WTC11 (cell line): ENCODE measurements around the gene SRM.
"Not testable (repeated sequence)": the region's sequence is repeated elsewhere in the genome, so short reads cannot be mapped to it uniquely, and the experiment has no call there.

ENCODE experiments used
- ATF2 ChIP-seq: sonication (generic); formaldehyde crosslinking; IDR thresholded peaks from 2 replicates; pipeline ENCODE4 v1.8.1; 2022; ENCODE audit warnings: low read depth, missing genetic modification reagents, borderline replicate concordance
- EMX1 ChIP-seq: fragments of 250-450 bp; sonication (Bioruptor Pico); IDR thresholded peaks from 2 replicates; pipeline ENCODE4 v1.8.0; 2021; ENCODE audit warnings: mild to moderate bottlenecking
- FOXK1 ChIP-seq: sonication (generic); formaldehyde crosslinking; IDR thresholded peaks from 2 replicates; pipeline ENCODE4 v1.8.0; 2022; ENCODE audit warnings: mild to moderate bottlenecking, moderate library complexity, missing genetic modification reagents
- MAX ChIP-seq: sonication (generic); formaldehyde crosslinking; IDR thresholded peaks from 2 replicates; pipeline ENCODE4 v1.8.0; 2022; ENCODE audit warnings: mild to moderate bottlenecking, missing genetic modification reagents
- MYBL2 ChIP-seq: sonication (generic); formaldehyde crosslinking; IDR thresholded peaks from 2 replicates; pipeline ENCODE4 v1.8.1; 2023; ENCODE audit warnings: mild to moderate bottlenecking, moderate library complexity, missing genetic modification reagents
- RORB ChIP-seq: fragments of 250-450 bp; sonication (Bioruptor Pico); IDR thresholded peaks from 2 replicates; pipeline ENCODE4 v1.9.0; 2021; ENCODE audit warnings: mild to moderate bottlenecking
- TEAD4 ChIP-seq: sonication (generic); formaldehyde crosslinking; IDR thresholded peaks from 2 replicates; pipeline ENCODE4 v1.8.0; 2022; ENCODE audit warnings: mild to moderate bottlenecking, missing genetic modification reagents
- TP53 ChIP-seq: sonication (generic); formaldehyde crosslinking; IDR thresholded peaks from 2 replicates; pipeline ENCODE4 v1.8.1; 2023; ENCODE audit warnings: mild to moderate bottlenecking, missing genetic modification reagents
- ZNF396 ChIP-seq: fragments of 250-450 bp; sonication (Bioruptor Pico); IDR thresholded peaks from 2 replicates; pipeline ENCODE4 v1.8.0; 2021; ENCODE audit warnings: mild to moderate bottlenecking, moderate library complexity, borderline replicate concordance
- ZNF512 ChIP-seq: sonication (generic); formaldehyde crosslinking; IDR thresholded peaks from 2 replicates; pipeline ENCODE4 v1.8.1; 2022; ENCODE audit warnings: missing genetic modification reagents, borderline replicate concordance
- TF ChIP-seq, protein P1 (sequence below): fragments of 200-600 bp; IDR thresholded peaks from 2 replicates; pipeline ENCODE4 v1.8.0; 2022; ENCODE audit warnings: antibody characterized with exemption
- TF ChIP-seq, protein P2 (sequence below): fragments of 250-450 bp; sonication (Bioruptor Pico); IDR thresholded peaks from 2 replicates; pipeline ENCODE4 v2.1.2; 2022; ENCODE audit warnings: mild to moderate bottlenecking, moderate library complexity
- TF ChIP-seq, protein P3 (sequence below): sonication (generic); formaldehyde crosslinking; conservative IDR thresholded peaks from 2 replicates; pipeline ENCODE4 v1.8.1; 2022; ENCODE audit warnings: mild to moderate bottlenecking, missing genetic modification reagents
- TF ChIP-seq, protein P4 (sequence below): sonication (generic); formaldehyde crosslinking; IDR thresholded peaks from 2 replicates; pipeline ENCODE4 v1.8.1; 2022; ENCODE audit warnings: low read depth, mild to moderate bottlenecking, moderate library complexity, missing genetic modification reagents, borderline replicate concordance

GRCh38 chr1:11100806-11101205 lies 41.0 kb upstream of the SRM start:
- TF ChIP-seq, protein P1, sequence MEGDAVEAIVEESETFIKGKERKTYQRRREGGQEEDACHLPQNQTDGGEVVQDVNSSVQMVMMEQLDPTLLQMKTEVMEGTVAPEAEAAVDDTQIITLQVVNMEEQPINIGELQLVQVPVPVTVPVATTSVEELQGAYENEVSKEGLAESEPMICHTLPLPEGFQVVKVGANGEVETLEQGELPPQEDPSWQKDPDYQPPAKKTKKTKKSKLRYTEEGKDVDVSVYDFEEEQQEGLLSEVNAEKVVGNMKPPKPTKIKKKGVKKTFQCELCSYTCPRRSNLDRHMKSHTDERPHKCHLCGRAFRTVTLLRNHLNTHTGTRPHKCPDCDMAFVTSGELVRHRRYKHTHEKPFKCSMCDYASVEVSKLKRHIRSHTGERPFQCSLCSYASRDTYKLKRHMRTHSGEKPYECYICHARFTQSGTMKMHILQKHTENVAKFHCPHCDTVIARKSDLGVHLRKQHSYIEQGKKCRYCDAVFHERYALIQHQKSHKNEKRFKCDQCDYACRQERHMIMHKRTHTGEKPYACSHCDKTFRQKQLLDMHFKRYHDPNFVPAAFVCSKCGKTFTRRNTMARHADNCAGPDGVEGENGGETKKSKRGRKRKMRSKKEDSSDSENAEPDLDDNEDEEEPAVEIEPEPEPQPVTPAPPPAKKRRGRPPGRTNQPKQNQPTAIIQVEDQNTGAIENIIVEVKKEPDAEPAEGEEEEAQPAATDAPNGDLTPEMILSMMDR = not testable (repeated sequence)
- TF ChIP-seq EMX1; TP53 (CRISPR knock-in tag); FOXK1 (CRISPR knock-in tag); MYBL2; ZNF512 (CRISPR knock-in tag); ZNF396 (CRISPR knock-in tag); ATF2 (CRISPR knock-in tag); TEAD4; RORB; MAX: not testable (repeated sequence)
- TF ChIP-seq, protein P2, sequence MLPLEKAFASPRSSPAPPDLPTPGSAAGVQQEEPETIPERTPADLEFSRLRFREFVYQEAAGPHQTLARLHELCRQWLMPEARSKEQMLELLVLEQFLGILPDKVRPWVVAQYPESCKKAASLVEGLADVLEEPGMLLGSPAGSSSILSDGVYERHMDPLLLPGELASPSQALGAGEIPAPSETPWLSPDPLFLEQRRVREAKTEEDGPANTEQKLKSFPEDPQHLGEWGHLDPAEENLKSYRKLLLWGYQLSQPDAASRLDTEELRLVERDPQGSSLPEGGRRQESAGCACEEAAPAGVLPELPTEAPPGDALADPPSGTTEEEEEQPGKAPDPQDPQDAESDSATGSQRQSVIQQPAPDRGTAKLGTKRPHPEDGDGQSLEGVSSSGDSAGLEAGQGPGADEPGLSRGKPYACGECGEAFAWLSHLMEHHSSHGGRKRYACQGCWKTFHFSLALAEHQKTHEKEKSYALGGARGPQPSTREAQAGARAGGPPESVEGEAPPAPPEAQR = not testable (repeated sequence)
- TF ChIP-seq, protein P3, sequence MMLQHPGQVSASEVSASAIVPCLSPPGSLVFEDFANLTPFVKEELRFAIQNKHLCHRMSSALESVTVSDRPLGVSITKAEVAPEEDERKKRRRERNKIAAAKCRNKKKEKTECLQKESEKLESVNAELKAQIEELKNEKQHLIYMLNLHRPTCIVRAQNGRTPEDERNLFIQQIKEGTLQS (CRISPR knock-in tag) = not testable (repeated sequence)
- TF ChIP-seq, protein P4, sequence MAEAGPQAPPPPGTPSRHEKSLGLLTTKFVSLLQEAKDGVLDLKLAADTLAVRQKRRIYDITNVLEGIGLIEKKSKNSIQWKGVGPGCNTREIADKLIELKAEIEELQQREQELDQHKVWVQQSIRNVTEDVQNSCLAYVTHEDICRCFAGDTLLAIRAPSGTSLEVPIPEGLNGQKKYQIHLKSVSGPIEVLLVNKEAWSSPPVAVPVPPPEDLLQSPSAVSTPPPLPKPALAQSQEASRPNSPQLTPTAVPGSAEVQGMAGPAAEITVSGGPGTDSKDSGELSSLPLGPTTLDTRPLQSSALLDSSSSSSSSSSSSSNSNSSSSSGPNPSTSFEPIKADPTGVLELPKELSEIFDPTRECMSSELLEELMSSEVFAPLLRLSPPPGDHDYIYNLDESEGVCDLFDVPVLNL = not testable (repeated sequence)
